IMR-90 (cell line): ENCODE results near the gene ADCY5. TPM values are rescaled to one million over a fixed set of nuclear protein-coding genes. Genes with fewer than 3 reads are reported as not detected.

ENCODE experiments used
- ATAC-seq: fragments of 200-7000 bp; cut with Tn5 transposase; 2 replicates; pipeline ENCODE4 v1.9.1; 2020; ENCODE audit warnings: low read depth, mild to moderate bottlenecking, moderate library complexity
- BruUV-seq: library from RNA; stranded (reverse); fragments of 400-500 nt; replicated peaks from 2 replicates; lab custom pipeline; 2021; lab: Mats Ljungman, UMichigan
- CTCF ChIA-PET: fragments of 300-600 bp; formaldehyde crosslinking; extraction: SDS; loops from one replicate; lab custom pipeline; 2021; ENCODE audit warnings: antibody characterized with exemption; lab: Yijun Ruan, JAX
- POLR2A ChIA-PET: fragments of 300-600 bp; sonication (Branson Sonifier 250); formaldehyde crosslinking; loops from one replicate; lab custom pipeline; 2022; ENCODE audit warnings: antibody characterized with exemption; ENCODE audit not compliant: unreplicated experiment; lab: Charles Lee
- DNase-seq: peaks from one replicate; pipeline ENCODE4 v3.0.0; 2013
- H2AFZ ChIP-seq: replicated peaks from 2 replicates; pipeline ENCODE3; 2013; ENCODE audit warnings: low read length, mild to moderate bottlenecking; ENCODE audit not compliant: poor library complexity
- H2AK5ac ChIP-seq: 2 replicates; pipeline ENCODE4 v1.6.1; 2013; ENCODE audit warnings: low read depth, low read length, inconsistent platforms
- H2AK9ac ChIP-seq: replicated peaks from 2 replicates; pipeline ENCODE3; 2013; ENCODE audit warnings: mild to moderate bottlenecking, low read depth, low read length, moderate library complexity; ENCODE audit not compliant: poor library complexity
- H2BK120ac ChIP-seq: 2 replicates; pipeline ENCODE4 v1.6.1; 2013; ENCODE audit warnings: low read depth, low read length, inconsistent platforms
- H2BK15ac ChIP-seq: 3 replicates; pipeline ENCODE4 v1.6.1; 2013; ENCODE audit warnings: low read depth, low read length, inconsistent platforms
- H2BK20ac ChIP-seq: 2 replicates; pipeline ENCODE4 v1.6.1; 2013; ENCODE audit warnings: low read depth, mild to moderate bottlenecking, inconsistent platforms, low read length, moderate library complexity
- H2BK5ac ChIP-seq: 2 replicates; pipeline ENCODE4 v1.6.1; 2013; ENCODE audit warnings: mild to moderate bottlenecking, low read depth, low read length, inconsistent platforms; ENCODE audit not compliant: poor library complexity, severe bottlenecking
- H3K14ac ChIP-seq: replicated peaks from 2 replicates; pipeline ENCODE4 v1.6.1; 2013; ENCODE audit warnings: low read depth, low read length, inconsistent platforms
- H3K18ac ChIP-seq: 2 replicates; pipeline ENCODE4 v1.6.1; 2013; ENCODE audit warnings: low read depth, low read length, control low read depth
- H3K23ac ChIP-seq: 2 replicates; pipeline ENCODE4 v1.6.1; 2013; ENCODE audit warnings: low read depth, low read length, inconsistent platforms
- H3K27ac ChIP-seq: 2 replicates; pipeline ENCODE4 v1.5.1; 2013; ENCODE audit warnings: mild to moderate bottlenecking, control low read depth, low read length; ENCODE audit not compliant: insufficient read depth
- H3K27me3 ChIP-seq: 2 replicates; pipeline ENCODE4 v1.6.1; 2013; ENCODE audit warnings: low read length; ENCODE audit not compliant: control insufficient read depth, insufficient read depth
- H3K36me3 ChIP-seq: 2 replicates; pipeline ENCODE4 v1.6.1; 2013; ENCODE audit warnings: low read length, mixed read lengths; ENCODE audit not compliant: control insufficient read depth, insufficient read depth
- H3K4ac ChIP-seq: 2 replicates; pipeline ENCODE4 v1.6.1; 2013; ENCODE audit warnings: low read depth, low read length, inconsistent platforms
- H3K4me1 ChIP-seq: 2 replicates; pipeline ENCODE4 v1.6.1; 2013; ENCODE audit warnings: low read length, mixed read lengths; ENCODE audit not compliant: control insufficient read depth, insufficient read depth
- H3K4me2 ChIP-seq: 2 replicates; pipeline ENCODE4 v1.6.1; 2013; ENCODE audit warnings: low read depth, mild to moderate bottlenecking, control low read depth, low read length, moderate library complexity
- H3K4me3 ChIP-seq: 2 replicates; pipeline ENCODE4 v1.5.1; 2013; ENCODE audit warnings: low read depth, mild to moderate bottlenecking, control low read depth, low read length, moderate library complexity; ENCODE audit not compliant: insufficient read depth
- H3K56ac ChIP-seq: 2 replicates; pipeline ENCODE4 v1.6.1; 2013; ENCODE audit warnings: low read length, inconsistent platforms; ENCODE audit not compliant: insufficient read depth; ENCODE audit errors: extremely low read depth
- H3K79me1 ChIP-seq, 2 experiments: 2 replicates each; pipeline ENCODE4 v1.6.1; 2013; ENCODE audit warnings: low read length in 2 of 2, inconsistent platforms in 1 of 2, low read depth in 1 of 2
- H3K9ac ChIP-seq: 2 replicates; pipeline ENCODE4 v1.6.1; 2013; ENCODE audit warnings: low read depth, low read length, control low read depth
- H3K9me1 ChIP-seq: 2 replicates; pipeline ENCODE4 v1.6.1; 2013; ENCODE audit warnings: low read length, inconsistent platforms; ENCODE audit not compliant: insufficient read depth
- H3K9me3 ChIP-seq: 2 replicates; pipeline ENCODE4 v1.6.1; 2013; ENCODE audit warnings: low read length; ENCODE audit not compliant: control insufficient read depth, insufficient read depth
- H4K20me1 ChIP-seq: 2 replicates; pipeline ENCODE4 v1.6.1; 2013; ENCODE audit warnings: low read length, inconsistent platforms; ENCODE audit not compliant: insufficient read depth
- H4K5ac ChIP-seq: 2 replicates; pipeline ENCODE4 v1.6.1; 2013; ENCODE audit warnings: mild to moderate bottlenecking, low read depth, low read length, control low read depth
- H4K8ac ChIP-seq, 2 experiments: 2 replicates each; pipeline ENCODE4 v1.6.1; 2013; ENCODE audit warnings: low read depth in 2 of 2, low read length in 2 of 2, control low read depth in 1 of 2, inconsistent platforms in 1 of 2
- H4K91ac ChIP-seq: 2 replicates; pipeline ENCODE4 v1.6.1; 2013; ENCODE audit warnings: low read depth, low read length, inconsistent platforms; ENCODE audit not compliant: insufficient read depth
- CHD1 ChIP-seq: IDR thresholded peaks from 2 replicates; pipeline ENCODE4 v1.6.1; 2012; ENCODE audit warnings: low read depth, low read length, improper control_type of control experiment
- ELK1 ChIP-seq: fragments of 150-350 bp; IDR thresholded peaks from 2 replicates; pipeline ENCODE4 v1.6.1; 2016; ENCODE audit warnings: low read depth, mild to moderate bottlenecking, low read length, moderate library complexity, borderline replicate concordance
- FOS ChIP-seq: fragments of 150-350 bp; IDR thresholded peaks from 2 replicates; pipeline ENCODE4 v1.6.1; 2016; ENCODE audit warnings: low read depth, low read length
- MAZ ChIP-seq: IDR thresholded peaks from 2 replicates; pipeline ENCODE4 v1.6.1; 2012; ENCODE audit warnings: low read depth, mild to moderate bottlenecking, low read length, improper control_type of control experiment, moderate library complexity, borderline replicate concordance
- MXI1 ChIP-seq: IDR thresholded peaks from 2 replicates; pipeline ENCODE4 v1.6.1; 2012; ENCODE audit warnings: low read depth, mild to moderate bottlenecking, low read length, moderate library complexity, borderline replicate concordance
- NFE2L2 ChIP-seq: fragments of 150-350 bp; IDR thresholded peaks from 2 replicates; pipeline ENCODE4 v1.6.1; 2016; ENCODE audit warnings: low read depth, mild to moderate bottlenecking, low read length
- RAD21 ChIP-seq: IDR thresholded peaks from 2 replicates; pipeline ENCODE4 v1.6.1; 2012; ENCODE audit warnings: low read length, improper control_type of control experiment
- RCOR1 ChIP-seq: IDR thresholded peaks from 2 replicates; pipeline ENCODE4 v1.6.1; 2012; ENCODE audit warnings: mild to moderate bottlenecking, low read length, improper control_type of control experiment; ENCODE audit not compliant: insufficient replicate concordance
- RFX5 ChIP-seq: IDR thresholded peaks from 2 replicates; pipeline ENCODE4 v1.8.0; 2012; ENCODE audit warnings: low read depth, mild to moderate bottlenecking, low read length, moderate library complexity
- USF2 ChIP-seq: fragments of 150-350 bp; IDR thresholded peaks from 2 replicates; pipeline ENCODE4 v1.6.1; 2017; ENCODE audit warnings: mild to moderate bottlenecking, antibody characterized with exemption, low read length, low read depth
- WGBS, 2 experiments: methylation state at CpG; one replicate each; pipeline versions ENCODE4 v1.1.5 to v1.1.7; 2013; ENCODE audit warnings: missing lambda C conversion rate in 2 of 2; ENCODE audit not compliant: insufficient read length in 1 of 2; ENCODE audit errors: extremely low coverage in 2 of 2; 5-methylcytosine and 5-hydroxymethylcytosine counted together
- dilution Hi-C: fragments of 300-500 bp; cut with HindIII; formaldehyde crosslinking; loops from one replicate; pipeline ENCODE4 v1.14.3; 2018; ENCODE audit warnings: low sequenced_read_pairs; ENCODE audit not compliant: unreplicated experiment
- in situ Hi-C: fragments of 300-500 bp; cut with MboI; formaldehyde crosslinking; loops from 3 replicates; pipeline ENCODE4 v1.14.3; 2019; ENCODE audit warnings: low sequenced_read_pairs, inconsistent platforms, mixed read lengths
- intact Hi-C: fragments of 100-400 bp; cut with micrococcal nuclease; formaldehyde crosslinking; loops from 2 replicates; pipeline ENCODE4 v1.10.0; 2022
- polyA plus RNA-seq, 3 experiments: library from polyadenylated mRNA; depleted of rRNA; stranded (reverse); fragments of >200 nt; gene quantifications; 2 replicates each; pipeline ENCODE4 v1.2.3, GENCODE V29; 2012; ENCODE audit warnings: low replicate concordance in 1 of 3
- total RNA-seq: library from RNA; depleted of rRNA; stranded (reverse); fragments of >200 nt; gene quantifications from 2 replicates; pipeline ENCODE4 v1.2.3, GENCODE V29; 2012
- TF ChIP-seq, protein P1 (sequence below): conservative IDR thresholded peaks from 2 replicates; pipeline ENCODE4 v1.5.1; 2012; ENCODE audit warnings: mild to moderate bottlenecking, low read depth, low read length, improper control_type of control experiment

ADCY5 gene
- total and polyA plus RNA-seq, 2 of the 4 experiments (the other 2 are of a cell fraction) = 0.14 to 0.18 TPM

DNA sequence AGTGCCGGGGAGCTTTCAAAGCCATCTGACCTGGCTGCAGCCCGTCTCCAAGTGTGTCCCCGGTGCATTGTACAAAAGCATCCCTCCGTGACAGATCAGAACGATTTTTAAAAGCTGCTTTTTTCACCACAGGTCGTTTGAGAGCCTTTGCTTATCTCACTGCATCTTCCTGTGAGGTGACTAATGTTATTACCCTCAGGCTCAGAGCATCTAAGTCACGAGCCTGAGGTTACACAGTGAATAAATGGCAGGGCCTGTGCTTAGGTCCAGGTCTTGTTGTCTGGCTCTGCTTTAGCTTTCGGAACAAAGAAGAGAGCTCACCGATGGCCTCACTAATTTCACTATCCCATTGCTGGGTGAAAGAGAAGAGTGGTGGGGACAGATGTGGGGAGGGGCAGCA is 163.8 kb downstream of the ADCY5 start:
- no peak for ATAC-seq
- POLR2A ChIA-PET = no interaction called here
- CTCF ChIA-PET = interaction anchor here (0.6 to 1.6 kb wide), 2 partner anchors 11 to 18 kb away, joined by 3 read pairs; no protein-coding TSS in a partner anchor

More for the DNA sequence above, 163.8 kb downstream of the ADCY5 start:
- Histone ChIP-seq H3K14ac (no peak overlapping the region), H2BK15ac (no peak overlapping the region), H4K8ac (no peak overlapping the region), H2AK5ac (no peak overlapping the region), H4K20me1 (no peaks in the 10 kb centered on the region), H3K18ac (no peak overlapping the region), H3K36me3 (no peaks in the 10 kb centered on the region), H4K5ac (no peak overlapping the region), H3K4me1 (no peaks in the 10 kb centered on the region), H3K27ac (no peak overlapping the region), H2BK5ac (no peak overlapping the region), H3K23ac (no peak overlapping the region), H3K4ac (no peak overlapping the region), H2AFZ (no peak overlapping the region), H3K9me1 (0 out of 2 replicates have a peak, but pooled peaks cover 3% of the 10 kb centered on the region), H4K91ac (no peak overlapping the region), H2BK20ac (no peak overlapping the region), H3K9me3 (no peaks in the 10 kb centered on the region), H3K56ac (no peak overlapping the region), H2BK120ac (no peak overlapping the region), H3K9ac (no peak overlapping the region), H3K27me3 (no peaks in the 10 kb centered on the region), H3K4me2 (no peak overlapping the region), H3K4me3 (no peak overlapping the region), H3K79me1 (no peaks in the 10 kb centered on the region), H2AK9ac (no peak overlapping the region)
- no TSS peak for BruUV-seq
- TF ChIP-seq, protein P1, sequence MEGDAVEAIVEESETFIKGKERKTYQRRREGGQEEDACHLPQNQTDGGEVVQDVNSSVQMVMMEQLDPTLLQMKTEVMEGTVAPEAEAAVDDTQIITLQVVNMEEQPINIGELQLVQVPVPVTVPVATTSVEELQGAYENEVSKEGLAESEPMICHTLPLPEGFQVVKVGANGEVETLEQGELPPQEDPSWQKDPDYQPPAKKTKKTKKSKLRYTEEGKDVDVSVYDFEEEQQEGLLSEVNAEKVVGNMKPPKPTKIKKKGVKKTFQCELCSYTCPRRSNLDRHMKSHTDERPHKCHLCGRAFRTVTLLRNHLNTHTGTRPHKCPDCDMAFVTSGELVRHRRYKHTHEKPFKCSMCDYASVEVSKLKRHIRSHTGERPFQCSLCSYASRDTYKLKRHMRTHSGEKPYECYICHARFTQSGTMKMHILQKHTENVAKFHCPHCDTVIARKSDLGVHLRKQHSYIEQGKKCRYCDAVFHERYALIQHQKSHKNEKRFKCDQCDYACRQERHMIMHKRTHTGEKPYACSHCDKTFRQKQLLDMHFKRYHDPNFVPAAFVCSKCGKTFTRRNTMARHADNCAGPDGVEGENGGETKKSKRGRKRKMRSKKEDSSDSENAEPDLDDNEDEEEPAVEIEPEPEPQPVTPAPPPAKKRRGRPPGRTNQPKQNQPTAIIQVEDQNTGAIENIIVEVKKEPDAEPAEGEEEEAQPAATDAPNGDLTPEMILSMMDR = no peak
- TF ChIP-seq MAZ (no peak), FOS (no peak), RFX5 (no peak), CHD1 (no peak), USF2 (no peak), RCOR1 (no peak), NFE2L2 (no peak), ELK1 (no peak), MXI1 (no peak), RAD21 (no peak)
- 70% methylated on average over 5 of the region's 9 CpGs; no CpG with 5 or more reads in 1 of the 2 experiments for WGBS, 2 experiments
- dilution Hi-C loops = no loop called here
- intact Hi-C loops = no loop called here
- no peak for DNase-seq
- in situ Hi-C loops = no loop called here
